IMR-90 (cell line): ENCODE results near the gene ALPK3. TPM values are rescaled to one million over a fixed set of nuclear protein-coding genes. Genes with fewer than 3 reads are reported as not detected.

Source experiments
- ATAC-seq: fragments of 200-7000 bp; cut with Tn5 transposase; 2 replicates; pipeline ENCODE4 v1.9.1; 2020; ENCODE audit warnings: low read depth, mild to moderate bottlenecking, moderate library complexity
- BruUV-seq: library from RNA; stranded (reverse); fragments of 400-500 nt; replicated peaks from 2 replicates; lab custom pipeline; 2021; lab: Mats Ljungman, UMichigan
- CTCF ChIA-PET: fragments of 300-600 bp; formaldehyde crosslinking; extraction: SDS; loops from one replicate; lab custom pipeline; 2021; ENCODE audit warnings: antibody characterized with exemption; lab: Yijun Ruan, JAX
- POLR2A ChIA-PET: fragments of 300-600 bp; sonication (Branson Sonifier 250); formaldehyde crosslinking; loops from one replicate; lab custom pipeline; 2022; ENCODE audit warnings: antibody characterized with exemption; ENCODE audit not compliant: unreplicated experiment; lab: Charles Lee
- DNase-seq: peaks from one replicate; pipeline ENCODE4 v3.0.0; 2013
- H2AFZ ChIP-seq: replicated peaks from 2 replicates; pipeline ENCODE3; 2013; ENCODE audit warnings: low read length, mild to moderate bottlenecking; ENCODE audit not compliant: poor library complexity
- H2AK5ac ChIP-seq: 2 replicates; pipeline ENCODE4 v1.6.1; 2013; ENCODE audit warnings: low read depth, low read length, inconsistent platforms
- H2AK9ac ChIP-seq: replicated peaks from 2 replicates; pipeline ENCODE3; 2013; ENCODE audit warnings: mild to moderate bottlenecking, low read depth, low read length, moderate library complexity; ENCODE audit not compliant: poor library complexity
- H2BK120ac ChIP-seq: 2 replicates; pipeline ENCODE4 v1.6.1; 2013; ENCODE audit warnings: low read depth, low read length, inconsistent platforms
- H2BK15ac ChIP-seq: 3 replicates; pipeline ENCODE4 v1.6.1; 2013; ENCODE audit warnings: low read depth, low read length, inconsistent platforms
- H2BK20ac ChIP-seq: 2 replicates; pipeline ENCODE4 v1.6.1; 2013; ENCODE audit warnings: low read depth, mild to moderate bottlenecking, inconsistent platforms, low read length, moderate library complexity
- H2BK5ac ChIP-seq: 2 replicates; pipeline ENCODE4 v1.6.1; 2013; ENCODE audit warnings: mild to moderate bottlenecking, low read depth, low read length, inconsistent platforms; ENCODE audit not compliant: poor library complexity, severe bottlenecking
- H3K14ac ChIP-seq: replicated peaks from 2 replicates; pipeline ENCODE4 v1.6.1; 2013; ENCODE audit warnings: low read depth, low read length, inconsistent platforms
- H3K18ac ChIP-seq: 2 replicates; pipeline ENCODE4 v1.6.1; 2013; ENCODE audit warnings: low read depth, low read length, control low read depth
- H3K23ac ChIP-seq: 2 replicates; pipeline ENCODE4 v1.6.1; 2013; ENCODE audit warnings: low read depth, low read length, inconsistent platforms
- H3K27ac ChIP-seq: 2 replicates; pipeline ENCODE4 v1.5.1; 2013; ENCODE audit warnings: mild to moderate bottlenecking, control low read depth, low read length; ENCODE audit not compliant: insufficient read depth
- H3K27me3 ChIP-seq: 2 replicates; pipeline ENCODE4 v1.6.1; 2013; ENCODE audit warnings: low read length; ENCODE audit not compliant: control insufficient read depth, insufficient read depth
- H3K36me3 ChIP-seq: 2 replicates; pipeline ENCODE4 v1.6.1; 2013; ENCODE audit warnings: low read length, mixed read lengths; ENCODE audit not compliant: control insufficient read depth, insufficient read depth
- H3K4ac ChIP-seq: 2 replicates; pipeline ENCODE4 v1.6.1; 2013; ENCODE audit warnings: low read depth, low read length, inconsistent platforms
- H3K4me1 ChIP-seq: 2 replicates; pipeline ENCODE4 v1.6.1; 2013; ENCODE audit warnings: low read length, mixed read lengths; ENCODE audit not compliant: control insufficient read depth, insufficient read depth
- H3K4me2 ChIP-seq: 2 replicates; pipeline ENCODE4 v1.6.1; 2013; ENCODE audit warnings: low read depth, mild to moderate bottlenecking, control low read depth, low read length, moderate library complexity
- H3K4me3 ChIP-seq: 2 replicates; pipeline ENCODE4 v1.5.1; 2013; ENCODE audit warnings: low read depth, mild to moderate bottlenecking, control low read depth, low read length, moderate library complexity; ENCODE audit not compliant: insufficient read depth
- H3K56ac ChIP-seq: 2 replicates; pipeline ENCODE4 v1.6.1; 2013; ENCODE audit warnings: low read length, inconsistent platforms; ENCODE audit not compliant: insufficient read depth; ENCODE audit errors: extremely low read depth
- H3K79me1 ChIP-seq, 2 experiments: 2 replicates each; pipeline ENCODE4 v1.6.1; 2013; ENCODE audit warnings: low read length in 2 of 2, inconsistent platforms in 1 of 2, low read depth in 1 of 2
- H3K9ac ChIP-seq: 2 replicates; pipeline ENCODE4 v1.6.1; 2013; ENCODE audit warnings: low read depth, low read length, control low read depth
- H3K9me1 ChIP-seq: 2 replicates; pipeline ENCODE4 v1.6.1; 2013; ENCODE audit warnings: low read length, inconsistent platforms; ENCODE audit not compliant: insufficient read depth
- H3K9me3 ChIP-seq: 2 replicates; pipeline ENCODE4 v1.6.1; 2013; ENCODE audit warnings: low read length; ENCODE audit not compliant: control insufficient read depth, insufficient read depth
- H4K20me1 ChIP-seq: 2 replicates; pipeline ENCODE4 v1.6.1; 2013; ENCODE audit warnings: low read length, inconsistent platforms; ENCODE audit not compliant: insufficient read depth
- H4K5ac ChIP-seq: 2 replicates; pipeline ENCODE4 v1.6.1; 2013; ENCODE audit warnings: mild to moderate bottlenecking, low read depth, low read length, control low read depth
- H4K8ac ChIP-seq, 2 experiments: 2 replicates each; pipeline ENCODE4 v1.6.1; 2013; ENCODE audit warnings: low read depth in 2 of 2, low read length in 2 of 2, control low read depth in 1 of 2, inconsistent platforms in 1 of 2
- H4K91ac ChIP-seq: 2 replicates; pipeline ENCODE4 v1.6.1; 2013; ENCODE audit warnings: low read depth, low read length, inconsistent platforms; ENCODE audit not compliant: insufficient read depth
- CEBPB ChIP-seq: IDR thresholded peaks from 2 replicates; pipeline ENCODE4 v1.6.1; 2012; ENCODE audit warnings: low read depth, low read length, improper control_type of control experiment
- CTCF ChIP-seq: conservative IDR thresholded peaks from 2 replicates; pipeline ENCODE4 v1.5.1; 2012; ENCODE audit warnings: mild to moderate bottlenecking, low read depth, low read length, improper control_type of control experiment
- MAFK ChIP-seq: IDR thresholded peaks from 2 replicates; pipeline ENCODE4 v1.6.1; 2012; ENCODE audit warnings: low read depth, low read length, improper control_type of control experiment
- MAZ ChIP-seq: IDR thresholded peaks from 2 replicates; pipeline ENCODE4 v1.6.1; 2012; ENCODE audit warnings: low read depth, mild to moderate bottlenecking, low read length, improper control_type of control experiment, moderate library complexity, borderline replicate concordance
- MXI1 ChIP-seq: IDR thresholded peaks from 2 replicates; pipeline ENCODE4 v1.6.1; 2012; ENCODE audit warnings: low read depth, mild to moderate bottlenecking, low read length, moderate library complexity, borderline replicate concordance
- NFE2L2 ChIP-seq: fragments of 150-350 bp; IDR thresholded peaks from 2 replicates; pipeline ENCODE4 v1.6.1; 2016; ENCODE audit warnings: low read depth, mild to moderate bottlenecking, low read length
- POLR2A ChIP-seq: IDR thresholded peaks from 2 replicates; pipeline ENCODE4 v1.6.1; 2012; ENCODE audit warnings: mild to moderate bottlenecking, low read depth, low read length
- RAD21 ChIP-seq: IDR thresholded peaks from 2 replicates; pipeline ENCODE4 v1.6.1; 2012; ENCODE audit warnings: low read length, improper control_type of control experiment
- RCOR1 ChIP-seq: IDR thresholded peaks from 2 replicates; pipeline ENCODE4 v1.6.1; 2012; ENCODE audit warnings: mild to moderate bottlenecking, low read length, improper control_type of control experiment; ENCODE audit not compliant: insufficient replicate concordance
- RFX5 ChIP-seq: IDR thresholded peaks from 2 replicates; pipeline ENCODE4 v1.8.0; 2012; ENCODE audit warnings: low read depth, mild to moderate bottlenecking, low read length, moderate library complexity
- USF2 ChIP-seq: fragments of 150-350 bp; IDR thresholded peaks from 2 replicates; pipeline ENCODE4 v1.6.1; 2017; ENCODE audit warnings: mild to moderate bottlenecking, antibody characterized with exemption, low read length, low read depth
- WGBS, 2 experiments: methylation state at CpG; one replicate each; pipeline versions ENCODE4 v1.1.5 to v1.1.7; 2013; ENCODE audit warnings: missing lambda C conversion rate in 2 of 2; ENCODE audit not compliant: insufficient read length in 1 of 2; ENCODE audit errors: extremely low coverage in 2 of 2; 5-methylcytosine and 5-hydroxymethylcytosine counted together
- dilution Hi-C: fragments of 300-500 bp; cut with HindIII; formaldehyde crosslinking; loops from one replicate; pipeline ENCODE4 v1.14.3; 2018; ENCODE audit warnings: low sequenced_read_pairs; ENCODE audit not compliant: unreplicated experiment
- in situ Hi-C: fragments of 300-500 bp; cut with MboI; formaldehyde crosslinking; loops from 3 replicates; pipeline ENCODE4 v1.14.3; 2019; ENCODE audit warnings: low sequenced_read_pairs, inconsistent platforms, mixed read lengths
- intact Hi-C: fragments of 100-400 bp; cut with micrococcal nuclease; formaldehyde crosslinking; loops from 2 replicates; pipeline ENCODE4 v1.10.0; 2022
- polyA plus RNA-seq, 3 experiments: library from polyadenylated mRNA; depleted of rRNA; stranded (reverse); fragments of >200 nt; gene quantifications; 2 replicates each; pipeline ENCODE4 v1.2.3, GENCODE V29; 2012; ENCODE audit warnings: low replicate concordance in 1 of 3
- total RNA-seq: library from RNA; depleted of rRNA; stranded (reverse); fragments of >200 nt; gene quantifications from 2 replicates; pipeline ENCODE4 v1.2.3, GENCODE V29; 2012
- TF ChIP-seq, protein P1 (sequence below): fragments of 150-350 bp; IDR thresholded peaks from 2 replicates; pipeline ENCODE4 v1.6.1; 2016; ENCODE audit warnings: low read depth, mild to moderate bottlenecking, low read length, moderate library complexity, borderline replicate concordance

Gene ALPK3
- total and polyA plus RNA-seq, 2 of the 4 experiments (the other 2 are of a cell fraction): under 0.01 to 0.26 TPM

DNA sequence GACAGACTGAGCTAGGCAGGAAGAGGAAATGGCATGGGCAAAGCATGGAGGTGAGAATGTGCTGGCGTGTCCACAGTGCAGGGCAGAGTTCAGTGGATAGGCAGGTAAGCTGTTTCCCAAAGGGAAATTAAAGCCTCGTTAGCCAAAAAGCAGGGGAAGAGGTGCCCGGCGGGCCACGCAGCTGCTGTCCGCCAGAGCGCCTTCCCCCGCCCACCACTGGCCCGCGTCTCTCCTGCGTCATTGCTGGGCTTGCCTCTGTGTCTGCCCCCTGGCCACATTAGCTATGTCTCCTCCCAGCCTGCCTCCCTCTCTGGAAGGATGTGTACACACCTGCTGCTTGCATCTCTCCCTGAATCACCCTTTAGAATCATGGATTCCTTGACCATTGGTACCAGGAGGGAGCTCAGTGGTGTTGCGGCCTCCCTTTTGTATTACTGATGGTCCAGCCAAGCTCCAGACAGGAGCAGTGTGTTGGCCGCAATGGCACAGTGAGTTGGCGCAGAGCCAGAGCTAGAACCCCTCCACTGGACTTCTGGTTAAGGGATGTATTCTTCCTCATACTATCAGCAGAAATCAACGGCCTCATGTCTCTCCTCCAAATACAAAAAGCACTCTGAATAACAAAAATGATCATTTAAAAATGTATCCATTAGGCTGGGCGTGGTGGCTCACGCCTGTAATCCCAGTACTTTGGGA lies 93.9 kb downstream of the ALPK3 start:
- CTCF ChIA-PET: no interaction called here

More for the DNA sequence above, 93.9 kb downstream of the ALPK3 start:
- POLR2A ChIA-PET: no interaction called here
- H4K20me1 ChIP-seq: no peaks in the 10 kb centered on the region
- H2AK5ac ChIP-seq: peak overlapping the region; percentile 60
- H3K27ac ChIP-seq: no peak overlapping the region
- in situ Hi-C loops (no loop called here), intact Hi-C loops (no loop called here), dilution Hi-C loops (no loop called here)
- peak overlapping the region; percentile 33; the same call in 1 of the 2 replicates for H3K18ac ChIP-seq
- peak overlapping the region; percentile 91 for H2BK120ac ChIP-seq
- H3K4ac ChIP-seq: peak overlapping the region; percentile 86
- H3K9me1 ChIP-seq: peaks cover 21% of the 10 kb centered on the region
- peak overlapping the region; percentile 66; the same call in 1 of the 2 replicates for H2BK20ac ChIP-seq
- no peak overlapping the region for H3K9ac ChIP-seq
- H2AK9ac ChIP-seq: peak overlapping the region; percentile 77
- ATAC-seq (no peak), DNase-seq (no peak)
- peaks cover 20% of the 10 kb centered on the region for H3K4me1 ChIP-seq
- H3K4me3 ChIP-seq: no peak overlapping the region
- no peak overlapping the region for H3K23ac ChIP-seq
- peak overlapping the region; percentile 15; the same call in 1 of the 2 replicates for H4K5ac ChIP-seq
- H3K56ac ChIP-seq: no peak overlapping the region
- peak overlapping the region; percentile 77 for H4K91ac ChIP-seq
- 100% methylated on average over 2 of the region's 17 CpGs; no CpG with 5 or more reads in 1 of the 2 experiments for WGBS, 2 experiments
- no peaks in the 10 kb centered on the region for H3K36me3 ChIP-seq
- peak overlapping the region; percentile 96 for H2BK5ac ChIP-seq
- H3K14ac ChIP-seq: peak overlapping the region; percentile 82
- no peaks in the 10 kb centered on the region for H3K79me1 ChIP-seq
- TF ChIP-seq RAD21 (no peak), CTCF (no peak), MXI1 (no peak), POLR2A (no peak), MAZ (no peak), CEBPB (no peak), MAFK (no peak), NFE2L2 (no peak), RCOR1 (no peak), RFX5 (no peak), USF2 (no peak)
- TF ChIP-seq, protein P1, sequence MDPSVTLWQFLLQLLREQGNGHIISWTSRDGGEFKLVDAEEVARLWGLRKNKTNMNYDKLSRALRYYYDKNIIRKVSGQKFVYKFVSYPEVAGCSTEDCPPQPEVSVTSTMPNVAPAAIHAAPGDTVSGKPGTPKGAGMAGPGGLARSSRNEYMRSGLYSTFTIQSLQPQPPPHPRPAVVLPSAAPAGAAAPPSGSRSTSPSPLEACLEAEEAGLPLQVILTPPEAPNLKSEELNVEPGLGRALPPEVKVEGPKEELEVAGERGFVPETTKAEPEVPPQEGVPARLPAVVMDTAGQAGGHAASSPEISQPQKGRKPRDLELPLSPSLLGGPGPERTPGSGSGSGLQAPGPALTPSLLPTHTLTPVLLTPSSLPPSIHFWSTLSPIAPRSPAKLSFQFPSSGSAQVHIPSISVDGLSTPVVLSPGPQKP: no peak
- H3K27me3 ChIP-seq: no peaks in the 10 kb centered on the region
- no peak overlapping the region for H3K4me2 ChIP-seq
- BruUV-seq: no TSS peak
- peak overlapping the region; percentile 88; the same call in 2 of the 3 replicates for H2BK15ac ChIP-seq
- H3K9me3 ChIP-seq: no peaks in the 10 kb centered on the region
- peak overlapping the region; percentile 53 to 93; a peak in 3 of 4 replicates for H4K8ac ChIP-seq
- peak overlapping the region; percentile 70 for H2AFZ ChIP-seq
